Esophagus squamous epithelium (tissue), 5 donors: ENCODE measurements around the gene SSH2. TPM values are rescaled to one million over a fixed set of nuclear protein-coding genes. Genes with fewer than 3 reads are reported as not detected.

ENCODE experiments used
- DNase-seq: peaks from one replicate; lab custom pipeline; 2025; lab: John Stamatoyannopoulos, UW
- H3K27ac ChIP-seq, 4 donors: fragments of 200-600 bp; sonication (generic); one replicate each; pipeline ENCODE4 v1.5.1; 2016 to 2019; ENCODE audit warnings: mild to moderate bottlenecking in 1 of 4
- H3K27me3 ChIP-seq, 4 donors: fragments of 200-600 bp; sonication (generic); 1 replicate in 3 of 4; 2 replicates in 1 of 4; pipeline versions ENCODE4 v1.5.1 to v1.6.0; 2017 to 2021; ENCODE audit warnings: antibody characterized with exemption in 1 of 4
- H3K36me3 ChIP-seq, 3 donors: fragments of 200-600 bp; sonication (generic); one replicate each; pipeline ENCODE4 v1.5.1; 2016 to 2019
- H3K4me1 ChIP-seq, 3 donors: fragments of 200-600 bp; sonication (generic); one replicate each; pipeline ENCODE4 v1.5.1; 2017 to 2019
- H3K4me3 ChIP-seq, 4 donors: fragments of 200-600 bp; sonication (generic); 1 replicate in 3 of 4; 2 replicates in 1 of 4; pipeline ENCODE4 v1.5.1; 2016 to 2019; ENCODE audit warnings: mild to moderate bottlenecking in 2 of 4, moderate library complexity in 1 of 4
- H3K9me3 ChIP-seq, 3 donors: fragments of 200-600 bp; sonication (generic); one replicate each; pipeline ENCODE4 v1.5.1; 2016 to 2019
- CTCF ChIP-seq, 6 experiments: fragments of 450-650 bp in 4 of 6; fragments of 200-600 bp in 2 of 6; sonication (generic) in 2 of 6; IDR thresholded peaks; one replicate each; pipeline ENCODE4 v1.5.1; 2016 to 2019; ENCODE audit warnings: antibody characterized with exemption in 6 of 6, mild to moderate bottlenecking in 4 of 6, moderate library complexity in 4 of 6
- POLR2A ChIP-seq, 4 donors: fragments of 450-650 bp; IDR thresholded peaks; one replicate each; pipeline ENCODE4 v1.6.1; 2017; ENCODE audit warnings: antibody characterized with exemption in 4 of 4, mild to moderate bottlenecking in 4 of 4, moderate library complexity in 3 of 4
- WGBS, 2 donors: methylation state at CpG; one replicate each; pipeline ENCODE4 v1.1.5; 2018; 5-methylcytosine and 5-hydroxymethylcytosine counted together
- intact Hi-C: fragments of 100-400 bp; cut with DNase I; formaldehyde crosslinking; loops from one replicate; pipeline ENCODE4 v1.15.0; 2022
- total RNA-seq, 4 donors: library from RNA; depleted of rRNA; stranded (reverse); fragments of >200 nt; gene quantifications; one replicate each; pipeline ENCODE4 v1.1.0, GENCODE V29; 2016
- donor health status: DM: yes; HTN: yes; CAD: no.

Gene SSH2
- total RNA-seq, 4 donors from 2014 or later = 9.4 to 29.4 (median 13.2) TPM

- no peaks in the 10 kb centered on the region for H3K27me3 ChIP-seq
- no peak overlapping the region for H3K27ac ChIP-seq
- no peak for DNase-seq
- H3K4me1 ChIP-seq = no peaks in the 10 kb centered on the region
- H3K4me3 ChIP-seq = no peak overlapping the region
- no peak for TF ChIP-seq CTCF (IDR thresholded peaks at IDR 0.05)
- no peak for TF ChIP-seq POLR2A (IDR thresholded peaks at IDR 0.05)
- intact Hi-C loops = no loop called here
- WGBS, 2 donors = 50 to 80% methylated on average over 1 to 2 of the region's 4 CpGs
- peaks cover 0 to 5% (median 0%) of the 10 kb centered on the region in 3 donors for H3K9me3 ChIP-seq
- no peaks in the 10 kb centered on the region for H3K36me3 ChIP-seq
Measured at GRCh38 chr17:29954405-29954804, 24.4 kb upstream of the SSH2 start.

- no peak for DNase-seq
- intact Hi-C loops = no loop called here
- no peak for TF ChIP-seq CTCF (IDR thresholded peaks at IDR 0.05)
- no peak for TF ChIP-seq POLR2A (IDR thresholded peaks at IDR 0.05)
- Histone ChIP-seq H3K4me1 (no peaks in the 10 kb centered on the region), H3K27me3 (no peaks in the 10 kb centered on the region), H3K27ac (no peak overlapping the region), H3K9me3 (peaks cover 0 to 5% (median 0%) of the 10 kb centered on the region in 3 donors), H3K36me3 (no peaks in the 10 kb centered on the region), H3K4me3 (no peak overlapping the region)
Measured at GRCh38 chr17:29949696-29950095, 19.7 kb upstream of the SSH2 start.

GRCh38 chr17:29948448-29949215 is 18.6 kb upstream of the SSH2 start:
- H3K27me3 ChIP-seq = no peaks in the 10 kb centered on the region
- H3K27ac ChIP-seq = no peak overlapping the region
- H3K4me1 ChIP-seq = no peaks in the 10 kb centered on the region
- no peaks in the 10 kb centered on the region for H3K36me3 ChIP-seq
- no peak overlapping the region for H3K4me3 ChIP-seq
- no peaks in the 10 kb centered on the region for H3K9me3 ChIP-seq
- 54 to 58% methylated on average over 3 of the region's 3 CpGs for WGBS, 2 donors
- no peak for TF ChIP-seq CTCF (IDR thresholded peaks at IDR 0.05)
- TF ChIP-seq POLR2A (IDR thresholded peaks at IDR 0.05) = no peak
- no peak for DNase-seq
- intact Hi-C loops = no loop called here

GRCh38 chr17:29945281-29945680 is 15.3 kb upstream of the SSH2 start:
- Histone ChIP-seq H3K9me3 (no peaks in the 10 kb centered on the region), H3K4me3 (no peak overlapping the region), H3K4me1 (no peaks in the 10 kb centered on the region), H3K27me3 (no peaks in the 10 kb centered on the region), H3K36me3 (no peaks in the 10 kb centered on the region), H3K27ac (no peak overlapping the region)
- intact Hi-C loops = no loop called here
- DNase-seq = no peak
- TF ChIP-seq POLR2A (IDR thresholded peaks at IDR 0.05) = no peak
- TF ChIP-seq CTCF (IDR thresholded peaks at IDR 0.05) = no peak
- 63 to 94% methylated on average over 2 of the region's 2 CpGs for WGBS, 2 donors

GRCh38 chr17:29941334-29941733 is 11.3 kb upstream of the SSH2 start, which contains the start of gene EFCAB5:
TSS of gene EFCAB5 (plus strand) at chr17:29941634. CDS start at chr17:29941797, 163 bp downstream.
- Histone ChIP-seq H3K4me3 (no peak within 1 kb of the TSS), H3K4me1 (no peaks in the 10 kb centered on the region), H3K27me3 (no peaks in the 10 kb centered on the region), H3K36me3 (no peaks in the 10 kb centered on the region), H3K27ac (no peak within 1 kb of the TSS), H3K9me3 (no peaks in the 10 kb centered on the region)
- TF ChIP-seq POLR2A (IDR thresholded peaks at IDR 0.05) (no peak), CTCF (IDR thresholded peaks at IDR 0.05) (no peak)
- intact Hi-C loops = no loop called here
- no peak for DNase-seq
- 70 to 73% methylated on average over 1 of the region's 1 CpG for WGBS, 2 donors
